Measurements from ENCODE around the gene BARHL2. TPM values are rescaled to one million over a fixed set of nuclear protein-coding genes. Genes with fewer than 3 reads are reported as not detected.

Gene BARHL2
- total and polyA plus RNA-seq, 4 donors, result not detected

DNA sequence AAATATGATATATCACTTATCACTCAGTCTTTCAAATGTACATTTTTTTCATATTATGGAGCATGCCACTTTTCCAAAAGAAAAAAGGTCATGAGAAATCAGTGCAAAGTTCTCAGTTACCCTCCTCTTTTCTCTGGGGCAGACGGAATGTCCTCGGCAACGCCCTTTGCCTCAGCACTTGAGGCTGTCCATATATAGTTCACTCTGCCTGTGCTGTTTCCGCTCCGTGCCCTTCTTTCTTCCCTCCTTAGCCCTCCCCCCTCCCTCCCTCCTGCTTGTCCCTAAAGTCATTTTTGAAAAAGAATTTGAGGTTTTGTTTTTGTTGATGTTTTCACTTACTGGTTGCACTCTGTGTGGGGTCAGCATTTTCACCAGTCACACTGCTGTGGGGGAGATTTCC is 5.4 kb downstream of the BARHL2 start:
- Histone ChIP-seq H3K27ac (ENCODE audit: low read depth in 1 of 2, low read length in 1 of 2) (no peak overlapping the region), H3K4me1 (ENCODE audit: control insufficient read depth in 5 of 5, insufficient read depth in 5 of 5, low read length in 5 of 5) (peaks cover 0 to 9% (median 0%) of the 10 kb centered on the region in 5 donors), H3K9me3 (ENCODE audit: control insufficient read depth in 4 of 4, insufficient read depth in 3 of 4, low read length in 3 of 4) (peaks cover 0 to 15% (median 0%) of the 10 kb centered on the region in 4 donors), H3K27me3 (ENCODE audit: control insufficient read depth in 3 of 3, insufficient read depth in 3 of 3, low read length in 2 of 3) (peaks cover 9 to 93% (median 92%) of the 10 kb centered on the region in 3 donors), H3K9ac (ENCODE audit: insufficient read depth in 1 of 2, low read length in 2 of 2) (no peak overlapping the region), H3K36me3 (ENCODE audit: control insufficient read depth in 4 of 4, insufficient read depth in 4 of 4, low read length in 4 of 4) (no peaks in the 10 kb centered on the region), H3K4me3 (no peak overlapping the region)
- TF ChIP-seq, protein P1, sequence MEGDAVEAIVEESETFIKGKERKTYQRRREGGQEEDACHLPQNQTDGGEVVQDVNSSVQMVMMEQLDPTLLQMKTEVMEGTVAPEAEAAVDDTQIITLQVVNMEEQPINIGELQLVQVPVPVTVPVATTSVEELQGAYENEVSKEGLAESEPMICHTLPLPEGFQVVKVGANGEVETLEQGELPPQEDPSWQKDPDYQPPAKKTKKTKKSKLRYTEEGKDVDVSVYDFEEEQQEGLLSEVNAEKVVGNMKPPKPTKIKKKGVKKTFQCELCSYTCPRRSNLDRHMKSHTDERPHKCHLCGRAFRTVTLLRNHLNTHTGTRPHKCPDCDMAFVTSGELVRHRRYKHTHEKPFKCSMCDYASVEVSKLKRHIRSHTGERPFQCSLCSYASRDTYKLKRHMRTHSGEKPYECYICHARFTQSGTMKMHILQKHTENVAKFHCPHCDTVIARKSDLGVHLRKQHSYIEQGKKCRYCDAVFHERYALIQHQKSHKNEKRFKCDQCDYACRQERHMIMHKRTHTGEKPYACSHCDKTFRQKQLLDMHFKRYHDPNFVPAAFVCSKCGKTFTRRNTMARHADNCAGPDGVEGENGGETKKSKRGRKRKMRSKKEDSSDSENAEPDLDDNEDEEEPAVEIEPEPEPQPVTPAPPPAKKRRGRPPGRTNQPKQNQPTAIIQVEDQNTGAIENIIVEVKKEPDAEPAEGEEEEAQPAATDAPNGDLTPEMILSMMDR (IDR thresholded peaks at IDR 0.05; ENCODE audit: control extremely low read depth, extremely low read depth), result no peak
- 9 to 11% methylated on average over 5 of the region's 5 CpGs for WGBS, 2 donors
- no peak for DNase-seq
- no peak for ATAC-seq (ENCODE audit: insufficient read depth, low FRiP score)

DNA sequence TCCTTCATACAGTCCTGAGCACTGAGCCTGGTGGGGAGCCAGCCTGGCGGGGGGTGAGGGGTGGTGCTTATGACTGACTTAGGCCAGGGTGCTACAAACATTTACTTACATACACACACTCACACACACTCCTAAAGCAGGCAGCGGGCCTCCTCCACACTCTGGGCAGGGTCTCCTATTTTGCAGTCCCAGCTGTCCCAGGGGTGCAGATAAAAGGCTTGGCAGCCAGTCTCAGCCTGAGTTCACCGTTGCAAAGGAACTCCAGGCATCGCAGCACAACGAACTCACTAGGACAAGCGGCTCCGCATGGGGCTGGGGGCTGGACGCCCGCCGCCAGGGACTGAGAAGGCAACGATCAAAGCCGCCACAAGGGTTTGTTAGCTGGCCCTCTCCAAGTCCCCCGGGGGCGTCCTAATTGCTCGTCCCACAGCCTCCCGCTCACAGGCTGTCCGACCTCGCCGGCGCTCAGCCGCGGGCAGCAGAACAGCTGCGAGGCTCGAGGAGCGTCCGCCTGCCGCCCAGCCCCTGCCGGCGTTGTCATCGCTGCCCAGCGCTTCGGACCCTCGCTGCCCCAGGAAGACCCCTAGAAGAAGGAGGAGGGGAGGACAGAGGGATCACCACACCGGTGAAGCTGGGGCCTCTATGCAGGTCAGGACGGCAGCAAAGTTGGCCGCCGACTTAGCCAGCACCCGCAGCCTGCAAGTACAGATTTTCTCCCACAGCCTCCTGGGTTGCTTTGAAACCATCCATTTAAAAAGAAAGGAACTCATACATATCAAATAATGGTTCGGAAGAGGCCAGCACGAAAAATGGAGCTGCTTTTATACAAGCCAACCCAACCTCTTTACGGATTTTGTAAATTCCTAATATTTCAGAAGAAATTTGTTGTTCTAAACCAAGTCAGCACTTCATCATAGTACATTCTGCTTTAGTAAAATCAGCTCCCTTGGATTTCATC is 6.2 kb downstream of the BARHL2 start:
- no peak overlapping the region for H3K4me3 ChIP-seq
- peaks cover 0 to 11% (median 0%) of the 10 kb centered on the region in 4 donors for H3K9me3 ChIP-seq (ENCODE audit: control insufficient read depth in 4 of 4, insufficient read depth in 3 of 4, low read length in 3 of 4)
- no peak overlapping the region for H3K27ac ChIP-seq (ENCODE audit: low read depth in 1 of 2, low read length in 1 of 2)
- no peak overlapping the region for H3K9ac ChIP-seq (ENCODE audit: insufficient read depth in 1 of 2, low read length in 2 of 2)
- H3K36me3 ChIP-seq (ENCODE audit: control insufficient read depth in 4 of 4, insufficient read depth in 4 of 4, low read length in 4 of 4), result no peaks in the 10 kb centered on the region
- peaks cover 10 to 91% (median 89%) of the 10 kb centered on the region in 3 donors for H3K27me3 ChIP-seq (ENCODE audit: control insufficient read depth in 3 of 3, insufficient read depth in 3 of 3, low read length in 2 of 3)
- WGBS, 2 donors, result 4% methylated on average over 41 of the region's 41 CpGs
- DNase-seq, result no peak
- TF ChIP-seq, protein P1 (IDR thresholded peaks at IDR 0.05; ENCODE audit: control extremely low read depth, extremely low read depth), result no peak
- no peak for ATAC-seq (ENCODE audit: insufficient read depth, low FRiP score)
- peaks cover 0 to 15% (median 3%) of the 10 kb centered on the region in 5 donors for H3K4me1 ChIP-seq (ENCODE audit: control insufficient read depth in 5 of 5, insufficient read depth in 5 of 5, low read length in 5 of 5)

DNA sequence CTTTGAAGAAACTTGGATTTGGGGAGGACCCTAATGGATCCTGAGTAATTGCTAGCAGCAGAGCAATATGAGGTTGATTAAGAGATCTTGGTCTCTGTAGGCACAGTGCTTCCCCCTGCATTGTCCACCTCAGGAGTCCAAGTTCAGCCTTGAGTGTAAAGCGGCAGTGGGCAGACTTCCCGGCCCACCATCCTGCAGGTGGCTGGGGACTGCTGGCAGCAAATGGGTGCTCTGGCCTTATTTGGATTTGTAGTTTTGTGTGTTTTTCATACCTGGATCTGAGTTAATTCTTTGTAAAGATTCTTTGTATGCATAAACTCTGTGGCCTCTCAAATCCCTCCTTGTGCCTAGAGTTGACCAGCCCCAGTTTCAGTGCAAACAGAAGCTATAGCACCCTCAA is 7.6 kb downstream of the BARHL2 start:
- TF ChIP-seq, protein P1 (IDR thresholded peaks at IDR 0.05; ENCODE audit: control extremely low read depth, extremely low read depth), result no peak
- Histone ChIP-seq H3K9me3 (ENCODE audit: control insufficient read depth in 4 of 4, insufficient read depth in 3 of 4, low read length in 3 of 4) (peaks cover 0 to 11% (median 0%) of the 10 kb centered on the region in 4 donors), H3K36me3 (ENCODE audit: control insufficient read depth in 4 of 4, insufficient read depth in 4 of 4, low read length in 4 of 4) (no peaks in the 10 kb centered on the region), H3K27ac (ENCODE audit: low read depth in 1 of 2, low read length in 1 of 2) (no peak overlapping the region), H3K9ac (ENCODE audit: insufficient read depth in 1 of 2, low read length in 2 of 2) (no peak overlapping the region), H3K27me3 (ENCODE audit: control insufficient read depth in 3 of 3, insufficient read depth in 3 of 3, low read length in 2 of 3) (peaks cover 13 to 91% (median 89%) of the 10 kb centered on the region in 3 donors), H3K4me3 (no peak overlapping the region), H3K4me1 (ENCODE audit: control insufficient read depth in 5 of 5, insufficient read depth in 5 of 5, low read length in 5 of 5) (peaks cover 0 to 15% (median 3%) of the 10 kb centered on the region in 5 donors)
- ATAC-seq (ENCODE audit: insufficient read depth, low FRiP score) (no peak), DNase-seq (no peak)
- 38 to 39% methylated on average over 2 of the region's 2 CpGs for WGBS, 2 donors
